ENCODE measurements around the gene ADAM12. TPM values are rescaled to one million over a fixed set of nuclear protein-coding genes. Genes with fewer than 3 reads are reported as not detected.
"Not testable (repeated sequence)": the region's sequence is repeated elsewhere in the genome, so short reads cannot be mapped to it uniquely, and the experiment has no call there.

Gene ADAM12
- total RNA-seq, 2 experiments from 2014 or later, result 0.36 to 0.97 TPM

DNA sequence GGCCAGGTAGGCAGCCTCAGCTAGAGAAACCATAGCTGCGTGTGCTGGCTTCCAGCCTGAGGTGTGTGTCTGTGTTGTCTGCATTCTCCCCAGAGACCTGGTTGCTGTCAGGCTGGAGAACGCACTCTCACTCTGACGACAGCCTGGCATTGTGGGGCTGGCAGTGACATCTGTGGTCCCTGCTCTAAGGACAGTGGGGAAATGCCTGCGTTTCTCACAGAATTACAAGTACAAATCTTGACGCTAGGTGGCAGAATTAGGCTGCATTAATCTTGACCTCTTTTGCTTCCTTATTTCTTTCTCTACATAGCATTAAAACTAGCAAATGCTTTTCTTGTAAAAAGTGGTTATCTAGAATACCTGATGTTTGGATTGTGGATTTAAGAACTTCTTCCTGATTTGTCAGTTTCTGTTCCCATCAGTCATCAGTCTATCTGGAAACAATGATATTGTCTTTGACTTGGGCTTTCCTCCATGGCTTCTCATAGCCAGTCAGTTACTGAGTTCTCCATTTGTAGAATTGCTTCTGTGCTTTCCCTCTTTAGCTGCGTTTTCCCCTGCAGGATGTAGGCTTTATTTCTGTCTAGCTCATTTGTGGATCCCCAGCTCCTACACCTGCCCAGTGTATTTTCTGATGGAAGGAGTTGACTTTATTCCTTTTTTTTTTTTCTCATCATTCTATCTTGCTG, 405.9 kb downstream of the ADAM12 start:
- no peak for DNase-seq
- POLR2A ChIA-PET, result no interaction called here
- CTCF ChIA-PET, result interaction anchor here (0.6 to 2.9 kb wide), 4 partner anchors 18 to 767 kb away, joined by 3 to 10 read pairs (median 4); no protein-coding TSS in a partner anchor
- Mint-ChIP-seq H3K4me1 (ENCODE audit: low read depth) (no peaks in the 10 kb centered on the region), H3K4me3 (no peak overlapping the region), H3K36me3 (no peaks in the 10 kb centered on the region), H3K27ac (no peak overlapping the region), H3K27me3 (peaks cover 4% of the 10 kb centered on the region), H3K9me3 (no peaks in the 10 kb centered on the region)
- intact Hi-C loops (cut with micrococcal nuclease), result loop anchor here (2.0 to 5.0 kb wide), 3 partner anchors 404 to 1870 kb away; no protein-coding TSS in a partner anchor

DNA sequence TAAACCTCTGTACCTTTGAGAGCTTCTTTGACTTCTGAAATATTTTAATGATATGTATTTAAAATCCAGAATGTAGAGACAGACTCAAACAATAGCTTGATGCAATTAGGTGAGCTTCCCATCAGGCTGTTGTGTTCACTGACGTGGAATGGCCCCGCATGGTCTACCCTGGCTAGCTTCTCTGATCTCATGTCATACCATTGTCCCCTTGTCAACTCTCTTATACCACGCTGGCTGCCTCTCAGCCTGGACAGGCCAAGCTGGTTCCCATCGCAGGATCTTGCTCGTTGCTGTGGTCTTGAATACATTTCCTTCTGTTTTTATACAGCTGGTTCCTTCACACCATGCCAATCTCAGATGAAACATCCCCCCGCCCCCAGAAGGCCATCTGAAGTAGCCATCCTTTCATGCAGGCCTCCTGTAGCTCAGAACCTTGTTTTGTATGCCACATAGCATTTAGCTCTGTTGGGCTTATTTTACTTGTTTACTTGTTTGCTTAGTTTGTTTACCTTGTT, 407.7 kb downstream of the ADAM12 start:
- Mint-ChIP-seq H3K9me3 (no peaks in the 10 kb centered on the region), H3K4me1 (ENCODE audit: low read depth) (no peaks in the 10 kb centered on the region), H3K4me3 (no peak overlapping the region), H3K36me3 (no peaks in the 10 kb centered on the region), H3K27ac (no peak overlapping the region), H3K27me3 (peaks cover 4% of the 10 kb centered on the region)
- CTCF ChIA-PET, result interaction anchor here (0.7 to 2.9 kb wide), 2 partner anchors 17 to 523 kb away, joined by 3 to 10 read pairs; no protein-coding TSS in a partner anchor
- no peak for DNase-seq
- intact Hi-C loops (cut with micrococcal nuclease), result loop anchor here (5.0 kb wide), 2 partner anchors 767 to 1872 kb away; no protein-coding TSS in a partner anchor
- POLR2A ChIA-PET, result no interaction called here

DNA sequence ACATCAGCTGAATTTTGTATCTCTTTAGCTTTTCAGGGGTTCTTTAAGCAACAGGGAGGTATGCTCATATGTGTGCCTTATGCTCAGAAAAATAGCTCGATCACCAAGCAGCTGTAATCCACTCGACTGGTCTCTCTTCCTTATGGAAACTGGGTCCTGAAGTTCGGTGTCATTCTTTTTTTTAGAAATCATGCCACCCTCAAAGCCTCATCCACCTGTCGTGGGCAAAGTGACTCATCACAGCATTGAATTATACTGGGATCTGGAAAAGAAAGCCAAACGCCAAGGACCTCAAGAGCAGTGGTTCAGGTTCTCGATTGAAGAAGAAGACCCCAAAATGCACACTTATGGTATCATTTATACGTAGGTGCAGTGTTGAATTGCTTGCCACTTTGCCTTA, 408.3 kb downstream of the ADAM12 start:
- intact Hi-C loops (cut with micrococcal nuclease), result loop anchor here (5.0 kb wide), 2 partner anchors 767 to 1872 kb away; no protein-coding TSS in a partner anchor
- POLR2A ChIA-PET, result no interaction called here
- CTCF ChIA-PET, result interaction anchor here (0.7 kb wide), 1 partner anchor 18 kb away, joined by 3 read pairs; no protein-coding TSS in a partner anchor
- no peaks in the 10 kb centered on the region for H3K9me3 Mint-ChIP-seq
- H3K27ac Mint-ChIP-seq, result no peak overlapping the region
- no peaks in the 10 kb centered on the region for H3K36me3 Mint-ChIP-seq
- DNase-seq, result no peak
- H3K27me3 Mint-ChIP-seq, result peaks cover 4% of the 10 kb centered on the region
- no peak overlapping the region for H3K4me3 Mint-ChIP-seq
- no peaks in the 10 kb centered on the region for H3K4me1 Mint-ChIP-seq (ENCODE audit: low read depth)

- POLR2A ChIA-PET, result no interaction called here
- Mint-ChIP-seq H3K36me3 (no peaks in the 10 kb centered on the region), H3K4me1 (ENCODE audit: low read depth) (no peaks in the 10 kb centered on the region), H3K27ac (no peak overlapping the region), H3K4me3 (no peak overlapping the region), H3K9me3 (no peaks in the 10 kb centered on the region), H3K27me3 (peaks cover 3% of the 10 kb centered on the region)
- intact Hi-C loops (cut with micrococcal nuclease), result no loop called here
- DNase-seq, result no peak
- CTCF ChIA-PET, result no interaction called here
Observed at GRCh38 chr10:125976960-125977605, 411.2 kb downstream of the ADAM12 start.

- H3K36me3 Mint-ChIP-seq; H3K9me3 Mint-ChIP-seq; H3K4me3 Mint-ChIP-seq; H3K27ac Mint-ChIP-seq; H3K27me3 Mint-ChIP-seq; intact Hi-C loops (cut with micrococcal nuclease); DNase-seq; POLR2A ChIA-PET; H3K4me1 Mint-ChIP-seq (ENCODE audit: low read depth): not testable (repeated sequence)
- CTCF ChIA-PET, result interaction anchor here (0.7 kb wide), 1 partner anchor 265 kb away, joined by 3 read pairs; no protein-coding TSS in a partner anchor
Observed at GRCh38 chr10:125970077-125970630, 418.1 kb downstream of the ADAM12 start.

DNA sequence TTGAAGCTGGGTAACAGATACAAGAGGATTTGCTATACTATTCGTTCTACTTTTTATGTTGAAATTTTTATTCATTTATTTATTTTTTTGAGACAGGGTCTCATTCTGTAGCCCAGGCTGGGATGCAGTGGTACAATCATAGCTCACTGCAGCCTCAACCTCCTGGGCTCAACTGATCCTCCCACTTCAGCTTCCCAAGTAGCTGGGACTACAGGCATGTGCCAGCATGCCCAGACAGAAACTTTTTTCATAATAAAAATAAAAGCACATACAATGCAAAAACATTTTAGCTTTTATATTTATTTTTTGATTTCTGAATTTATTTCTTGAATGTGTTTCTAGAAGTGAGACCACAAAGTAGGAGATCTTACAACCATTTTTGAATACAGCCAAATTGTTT, 420.7 kb downstream of the ADAM12 start:
- Mint-ChIP-seq H3K4me3 (no peak overlapping the region), H3K36me3 (no peaks in the 10 kb centered on the region), H3K9me3 (no peaks in the 10 kb centered on the region), H3K27ac (no peak overlapping the region), H3K4me1 (ENCODE audit: low read depth) (no peaks in the 10 kb centered on the region), H3K27me3 (no peaks in the 10 kb centered on the region)
- ChIA-PET CTCF (no interaction called here), POLR2A (no interaction called here)
- no peak for DNase-seq
- intact Hi-C loops (cut with micrococcal nuclease), result no loop called here

- POLR2A ChIA-PET, result no interaction called here
- intact Hi-C loops (cut with micrococcal nuclease), result no loop called here
- no peak overlapping the region for H3K4me3 Mint-ChIP-seq
- no peaks in the 10 kb centered on the region for H3K36me3 Mint-ChIP-seq
- H3K9me3 Mint-ChIP-seq, result no peaks in the 10 kb centered on the region
- no peak overlapping the region for H3K27ac Mint-ChIP-seq
- no peak for DNase-seq
- H3K27me3 Mint-ChIP-seq, result no peaks in the 10 kb centered on the region
- CTCF ChIA-PET, result interaction anchor here (0.6 kb wide), 1 partner anchor 18 kb away, joined by 4 read pairs; no protein-coding TSS in a partner anchor
- no peaks in the 10 kb centered on the region for H3K4me1 Mint-ChIP-seq (ENCODE audit: low read depth)
Observed at GRCh38 chr10:125964558-125964957, 423.7 kb downstream of the ADAM12 start.
